BLaER1 (cell line): ENCODE measurements around the gene FOXO6.

Experiments used
- H3K27ac ChIP-seq: shearing (Covaris generic); formaldehyde crosslinking; 2 replicates; pipeline ENCODE4 v1.8.1; 2022
- H3K27me3 ChIP-seq: shearing (Covaris generic); formaldehyde crosslinking; 2 replicates; pipeline ENCODE4 v1.8.1; 2022
- H3K36me3 ChIP-seq: shearing (Covaris generic); formaldehyde crosslinking; 2 replicates; pipeline ENCODE4 v1.8.1; 2022
- H3K4me1 ChIP-seq: shearing (Covaris generic); formaldehyde crosslinking; 2 replicates; pipeline ENCODE4 v1.8.1; 2022
- H3K4me2 ChIP-seq: shearing (Covaris generic); formaldehyde crosslinking; 2 replicates; pipeline ENCODE4 v1.8.1; 2022
- H3K4me3 ChIP-seq: shearing (Covaris generic); formaldehyde crosslinking; 2 replicates; pipeline ENCODE4 v1.8.1; 2022
- H3K9ac ChIP-seq: shearing (Covaris generic); formaldehyde crosslinking; 2 replicates; pipeline ENCODE4 v1.8.1; 2022
- H3K9me3 ChIP-seq: shearing (Covaris generic); formaldehyde crosslinking; 2 replicates; pipeline ENCODE4 v1.8.1; 2022
- H4K20me1 ChIP-seq: shearing (Covaris generic); formaldehyde crosslinking; 2 replicates; pipeline ENCODE4 v1.8.1; 2022
- Cebpa-rat ChIP-seq: shearing (Covaris generic); IDR thresholded peaks from 2 replicates; pipeline ENCODE4 v1.8.1; 2022

FOXO6 gene

DNA sequence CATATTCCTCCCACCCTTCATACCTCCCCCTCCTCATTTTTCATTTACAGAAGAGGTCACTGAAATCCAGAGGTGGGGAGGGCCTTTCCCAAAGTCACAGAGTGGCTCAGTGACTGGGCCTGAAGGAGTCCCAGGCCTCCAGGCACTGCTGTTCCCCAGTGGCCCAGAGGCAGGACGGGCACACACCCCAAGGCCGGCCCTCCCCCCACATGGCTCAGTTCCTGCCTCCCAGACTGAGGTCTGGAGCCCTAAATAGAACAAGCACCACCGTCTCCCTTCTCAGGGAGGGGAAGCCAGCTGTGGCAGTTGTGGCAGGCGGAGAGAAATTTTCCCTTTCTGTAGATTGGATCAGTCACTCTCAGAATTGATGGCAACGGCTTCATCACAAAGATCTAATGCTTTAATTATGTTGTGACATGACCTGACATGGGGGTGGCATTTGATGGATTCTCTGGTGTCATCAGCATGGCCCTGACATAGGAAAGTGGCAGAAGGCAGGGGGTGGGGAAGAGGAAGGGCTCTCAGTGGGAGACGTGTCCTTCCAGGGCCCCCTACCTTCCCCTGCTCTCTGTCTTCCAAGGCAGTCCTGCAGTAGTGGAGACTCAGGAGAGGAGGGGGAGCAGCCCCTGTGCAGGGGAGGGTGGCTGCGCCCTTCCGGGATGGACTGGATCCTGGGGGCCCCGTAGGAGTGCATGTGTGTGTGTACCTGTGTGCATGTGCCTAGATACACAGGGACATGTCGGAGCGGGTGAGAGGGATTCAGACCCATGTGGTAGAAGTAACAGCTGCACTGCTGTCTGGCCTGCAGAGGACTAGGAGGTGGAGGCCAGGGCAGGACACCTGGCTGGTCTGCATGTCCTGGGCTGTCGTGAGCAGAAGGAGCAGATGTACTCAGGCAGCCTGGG is 41.2 kb upstream of the FOXO6 start:
- H3K4me2 ChIP-seq = peak overlapping the region; percentile 87
- no peaks in the 10 kb centered on the region for H3K27me3 ChIP-seq
- peak overlapping the region; percentile 81 for H3K27ac ChIP-seq
- H3K9ac ChIP-seq = peak overlapping the region; percentile 63
- H3K9me3 ChIP-seq = no peaks in the 10 kb centered on the region
- peaks cover 52% of the 10 kb centered on the region for H3K4me1 ChIP-seq
- TF ChIP-seq Cebpa-rat = no peak
- H4K20me1 ChIP-seq = no peaks in the 10 kb centered on the region
- H3K36me3 ChIP-seq = no peaks in the 10 kb centered on the region
- H3K4me3 ChIP-seq = peak overlapping the region; percentile 5; the same call in 1 of the 2 replicates

GRCh38 chr1:41320895-41321676 is 40.1 kb upstream of the FOXO6 start:
- Histone ChIP-seq H4K20me1 (no peaks in the 10 kb centered on the region), H3K9ac (peak overlapping the region; percentile 63), H3K4me1 (peaks cover 52% of the 10 kb centered on the region), H3K4me2 (peak overlapping the region; percentile 87), H3K36me3 (no peaks in the 10 kb centered on the region), H3K27ac (peak overlapping the region; percentile 81), H3K9me3 (no peaks in the 10 kb centered on the region), H3K27me3 (no peaks in the 10 kb centered on the region), H3K4me3 (no peak overlapping the region)
- no peak for TF ChIP-seq Cebpa-rat

DNA sequence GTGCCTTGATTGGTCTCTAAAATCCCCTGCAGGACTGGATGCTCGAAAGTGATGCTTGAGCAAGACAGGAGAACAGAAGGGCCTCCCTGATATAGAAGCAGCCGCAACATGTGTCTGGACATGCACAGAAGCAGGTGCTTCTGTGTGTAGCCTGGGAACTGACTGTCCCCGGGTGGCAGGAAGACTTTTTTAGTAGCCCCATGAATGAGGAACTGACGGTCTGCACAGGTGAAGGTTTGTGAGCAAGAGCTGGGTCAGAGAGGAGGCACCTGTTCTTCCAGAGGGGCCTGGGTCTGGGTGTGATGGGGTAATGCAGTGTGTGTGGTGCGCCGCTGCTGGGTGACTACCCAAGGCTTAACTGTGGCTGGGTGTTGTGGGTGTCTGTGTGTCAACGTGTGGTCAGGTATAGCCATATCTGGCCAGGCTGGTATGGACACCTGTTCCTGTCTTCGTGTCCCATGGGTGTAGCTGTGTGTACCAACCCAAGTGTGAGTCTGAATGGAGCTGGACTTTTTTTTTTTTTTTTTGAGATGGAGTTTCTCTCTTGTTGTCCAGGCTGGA is 39.1 kb upstream of the FOXO6 start:
- TF ChIP-seq Cebpa-rat = no peak
- Histone ChIP-seq H3K4me2 (peak overlapping the region; percentile 87), H3K9ac (no peak overlapping the region; the same call in 1 of the 2 replicates), H3K27ac (peak overlapping the region; percentile 81), H3K4me3 (no peak overlapping the region), H3K4me1 (peaks cover 52% of the 10 kb centered on the region), H3K36me3 (no peaks in the 10 kb centered on the region), H3K9me3 (no peaks in the 10 kb centered on the region), H4K20me1 (no peaks in the 10 kb centered on the region), H3K27me3 (no peaks in the 10 kb centered on the region)

DNA sequence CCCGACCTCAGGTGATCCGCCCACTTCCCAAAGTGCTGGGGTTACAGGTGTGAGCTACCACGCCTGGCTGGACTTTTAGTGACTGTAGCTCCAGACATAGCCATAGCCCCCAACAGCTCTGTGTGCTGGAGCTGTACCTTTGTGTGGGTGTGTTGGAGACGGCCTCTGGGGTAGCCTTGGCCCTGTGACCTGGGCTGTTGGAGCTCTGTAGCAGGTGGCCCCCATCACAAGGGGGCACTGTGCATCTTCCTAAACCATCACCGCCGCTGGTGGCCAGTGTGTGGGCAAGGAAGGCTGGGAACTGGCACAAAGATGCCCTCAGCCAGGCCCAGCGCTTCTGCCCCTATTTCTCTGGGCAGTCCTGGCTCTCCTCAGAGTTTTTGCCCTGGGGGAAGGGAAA is 38.4 kb upstream of the FOXO6 start:
- Histone ChIP-seq H3K4me1 (peaks cover 53% of the 10 kb centered on the region), H3K4me2 (no peak overlapping the region), H3K36me3 (no peaks in the 10 kb centered on the region), H4K20me1 (no peaks in the 10 kb centered on the region), H3K4me3 (no peak overlapping the region), H3K9me3 (no peaks in the 10 kb centered on the region), H3K27me3 (no peaks in the 10 kb centered on the region), H3K27ac (no peak overlapping the region), H3K9ac (no peak overlapping the region)
- no peak for TF ChIP-seq Cebpa-rat

- no peak overlapping the region for H3K27ac ChIP-seq
- no peaks in the 10 kb centered on the region for H4K20me1 ChIP-seq
- H3K4me1 ChIP-seq = peaks cover 53% of the 10 kb centered on the region
- no peaks in the 10 kb centered on the region for H3K27me3 ChIP-seq
- H3K9me3 ChIP-seq = no peaks in the 10 kb centered on the region
- no peak for TF ChIP-seq Cebpa-rat
- H3K4me2 ChIP-seq = no peak overlapping the region
- no peak overlapping the region for H3K9ac ChIP-seq
- no peak overlapping the region for H3K4me3 ChIP-seq
- no peaks in the 10 kb centered on the region for H3K36me3 ChIP-seq
Observed at GRCh38 chr1:41323243-41323642, 38.0 kb upstream of the FOXO6 start.

DNA sequence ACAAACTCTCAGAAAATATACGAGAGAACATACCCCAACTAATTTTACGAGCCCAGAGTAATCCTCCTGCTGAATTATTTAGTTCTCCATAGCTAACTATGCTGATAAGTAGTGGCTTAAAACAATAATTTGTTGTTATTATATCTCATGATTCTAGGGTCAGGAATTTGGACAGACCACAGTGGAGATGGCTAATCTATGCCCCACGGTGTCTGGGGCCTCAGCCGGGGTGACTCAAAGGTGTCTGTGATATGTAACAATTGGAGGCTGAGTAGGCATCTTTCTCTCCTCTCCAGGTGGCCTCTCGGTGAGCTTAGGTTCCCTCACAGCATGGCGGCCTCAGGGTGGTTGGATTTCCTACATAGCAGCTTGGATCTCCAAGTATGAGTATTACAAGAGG is 35.4 kb upstream of the FOXO6 start:
- peaks cover 46% of the 10 kb centered on the region for H3K4me1 ChIP-seq
- H3K4me3 ChIP-seq = no peak overlapping the region
- no peak overlapping the region for H3K9ac ChIP-seq
- no peak overlapping the region for H3K27ac ChIP-seq
- H3K9me3 ChIP-seq = no peaks in the 10 kb centered on the region
- no peaks in the 10 kb centered on the region for H4K20me1 ChIP-seq
- no peaks in the 10 kb centered on the region for H3K27me3 ChIP-seq
- no peak overlapping the region for H3K4me2 ChIP-seq
- no peak for TF ChIP-seq Cebpa-rat
- no peaks in the 10 kb centered on the region for H3K36me3 ChIP-seq

DNA sequence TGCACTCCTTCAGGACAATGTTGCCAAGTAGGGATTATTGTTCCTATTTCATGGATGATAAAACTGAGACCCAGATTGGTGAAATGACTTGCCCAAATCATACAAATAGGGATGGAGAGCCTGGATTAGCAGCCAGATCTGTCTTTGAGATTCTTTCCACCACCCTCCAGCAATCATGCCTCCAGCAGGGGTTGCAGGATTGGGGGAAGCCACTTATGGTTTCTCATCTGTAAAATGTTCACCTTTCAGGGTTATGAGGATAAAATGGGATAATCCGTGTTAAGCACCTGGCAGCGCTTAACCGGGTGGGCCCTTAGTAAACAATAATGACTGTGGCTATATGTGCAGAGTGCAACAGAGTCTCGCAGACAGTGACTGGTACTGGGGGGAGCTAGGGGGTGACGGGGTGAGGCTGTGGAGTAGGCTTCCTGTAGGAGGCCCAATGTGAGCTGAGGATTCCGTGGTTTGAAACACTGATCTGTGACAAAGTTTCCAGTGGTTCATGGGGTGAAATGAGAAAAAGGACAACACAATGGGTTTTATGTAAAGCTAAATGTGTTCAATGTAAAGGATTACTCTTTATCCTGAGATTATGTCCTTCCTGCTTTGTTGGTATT is 33.7 kb upstream of the FOXO6 start:
- no peak overlapping the region for H3K27ac ChIP-seq
- H3K4me2 ChIP-seq = no peak overlapping the region
- no peaks in the 10 kb centered on the region for H3K27me3 ChIP-seq
- no peaks in the 10 kb centered on the region for H3K36me3 ChIP-seq
- no peak for TF ChIP-seq Cebpa-rat
- H3K9ac ChIP-seq = no peak overlapping the region
- H3K9me3 ChIP-seq = no peaks in the 10 kb centered on the region
- no peak overlapping the region for H3K4me3 ChIP-seq
- H3K4me1 ChIP-seq = peaks cover 46% of the 10 kb centered on the region
- H4K20me1 ChIP-seq = no peaks in the 10 kb centered on the region

DNA sequence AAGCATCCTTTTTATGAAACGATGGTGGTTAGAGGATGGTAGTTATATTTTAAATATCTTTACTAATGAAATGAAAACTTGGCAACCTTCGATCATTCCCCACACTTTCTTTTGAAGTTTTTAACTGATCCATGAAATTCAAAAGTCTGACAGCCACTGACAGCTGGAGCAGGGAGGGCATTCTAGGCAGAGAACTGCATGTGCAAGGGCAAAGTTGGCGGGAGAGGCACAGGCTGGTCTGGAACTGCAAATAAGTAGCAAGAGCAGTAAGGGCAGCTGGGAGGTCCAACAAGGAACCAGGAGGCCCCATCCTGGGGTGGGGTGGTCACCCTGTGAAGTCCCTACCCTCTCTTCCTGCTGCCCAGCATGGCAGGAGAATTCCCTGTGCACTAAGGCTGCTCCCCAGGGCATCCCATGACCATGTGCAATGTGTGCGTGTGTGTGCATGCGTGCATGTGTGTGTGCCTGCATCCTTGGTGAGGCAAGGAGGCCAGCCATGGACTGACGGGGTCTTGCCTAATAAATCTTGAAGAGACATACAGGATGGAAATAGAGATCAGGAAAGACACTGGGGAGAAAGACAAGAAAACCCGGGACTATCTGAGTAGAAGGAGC is 33.1 kb upstream of the FOXO6 start:
- Histone ChIP-seq H3K4me1 (peaks cover 50% of the 10 kb centered on the region), H4K20me1 (no peaks in the 10 kb centered on the region), H3K27ac (no peak overlapping the region), H3K4me2 (peak overlapping the region; percentile 21; the same call in 1 of the 2 replicates), H3K4me3 (no peak overlapping the region), H3K27me3 (no peaks in the 10 kb centered on the region), H3K36me3 (no peaks in the 10 kb centered on the region), H3K9me3 (no peaks in the 10 kb centered on the region), H3K9ac (no peak overlapping the region)
- TF ChIP-seq Cebpa-rat = no peak
